GM19193 (cell line): Measurements from ENCODE around the gene C1orf159.

Source experiments
- POLR2A ChIP-seq: IDR thresholded peaks from 4 replicates; pipeline ENCODE4 v1.6.1; 2011; ENCODE audit not compliant: insufficient read depth, insufficient read length; ENCODE audit errors: extremely low read depth

The C1orf159 gene

DNA sequence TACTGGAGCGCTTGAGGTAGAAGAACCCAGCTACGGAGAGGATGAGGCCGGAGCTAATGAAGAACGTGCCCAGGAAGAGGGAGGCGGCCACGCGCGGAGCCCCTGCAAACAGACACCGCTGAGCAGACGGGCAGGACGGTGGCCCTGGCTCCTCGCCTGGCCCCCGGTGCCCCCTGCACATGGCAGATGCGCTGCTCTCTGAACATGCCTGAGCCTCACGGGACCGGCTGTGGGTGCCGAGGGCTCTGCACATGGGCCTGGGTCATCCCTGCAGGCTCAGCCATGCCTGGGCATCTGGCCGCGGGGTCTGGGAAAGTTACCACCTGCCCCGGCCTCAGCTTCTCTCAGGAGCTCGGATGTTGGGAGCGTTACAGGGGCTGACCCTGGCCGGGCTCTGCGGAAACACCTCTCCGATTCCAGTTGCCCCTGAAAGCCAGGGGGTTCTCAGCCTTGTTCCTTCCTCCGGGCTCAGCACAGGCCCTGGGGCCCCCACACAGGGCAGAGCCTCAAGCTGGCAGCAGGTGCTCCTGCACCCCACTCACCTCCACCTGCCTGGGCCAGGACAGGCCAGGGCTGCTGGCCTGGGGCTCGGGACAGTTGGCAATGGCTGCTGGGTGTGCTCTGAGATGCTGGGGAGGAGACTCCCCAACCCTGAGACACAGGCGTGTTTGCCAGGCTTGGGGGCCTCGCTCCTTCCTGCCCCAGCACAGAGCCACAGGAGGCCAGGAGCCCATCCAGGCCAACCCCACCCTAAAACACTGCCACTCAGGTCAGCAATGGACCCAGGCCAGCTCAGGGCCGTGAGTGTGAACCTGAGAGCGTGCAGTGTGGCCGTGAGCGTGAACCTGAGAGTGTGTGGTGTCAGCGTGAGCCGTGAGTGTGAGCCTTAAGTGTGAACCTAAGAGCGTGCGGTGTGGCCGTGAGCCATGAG is 29.7 kb downstream of the C1orf159 start:
- TF ChIP-seq POLR2A: no peak

DNA sequence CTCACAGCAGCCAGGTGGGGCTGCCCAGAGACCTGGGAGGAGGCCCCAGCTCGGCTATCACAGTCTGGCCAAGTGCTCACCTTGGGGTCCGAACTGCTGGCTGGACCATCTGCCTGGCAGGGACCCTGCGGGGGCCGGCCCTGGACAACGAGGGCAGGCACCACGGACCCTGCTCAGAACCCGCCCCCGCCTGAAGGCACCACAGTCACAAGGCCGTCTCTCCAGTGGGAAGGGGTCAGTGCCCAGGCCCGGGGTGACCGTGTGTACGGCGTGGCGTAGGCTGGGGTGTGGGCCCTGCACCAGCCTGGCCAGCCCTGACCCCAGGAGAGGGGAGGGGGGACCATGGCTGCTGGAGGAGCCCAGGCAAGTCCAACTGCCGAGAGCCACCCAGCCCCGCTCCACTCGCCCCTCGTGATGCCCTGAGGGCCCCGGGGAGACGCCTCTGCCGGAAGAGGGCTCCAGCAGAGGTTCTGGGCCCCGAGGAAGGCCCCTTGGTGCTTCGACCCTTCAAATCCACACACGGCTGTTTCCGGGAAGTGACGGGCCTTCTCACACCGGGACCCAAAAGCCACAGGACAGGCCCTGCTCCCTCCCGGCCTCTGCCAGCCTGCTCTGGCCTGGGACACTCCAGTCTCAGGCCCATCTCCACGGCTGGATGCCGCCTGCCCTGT is 30.6 kb downstream of the C1orf159 start:
- no peak for TF ChIP-seq POLR2A

DNA sequence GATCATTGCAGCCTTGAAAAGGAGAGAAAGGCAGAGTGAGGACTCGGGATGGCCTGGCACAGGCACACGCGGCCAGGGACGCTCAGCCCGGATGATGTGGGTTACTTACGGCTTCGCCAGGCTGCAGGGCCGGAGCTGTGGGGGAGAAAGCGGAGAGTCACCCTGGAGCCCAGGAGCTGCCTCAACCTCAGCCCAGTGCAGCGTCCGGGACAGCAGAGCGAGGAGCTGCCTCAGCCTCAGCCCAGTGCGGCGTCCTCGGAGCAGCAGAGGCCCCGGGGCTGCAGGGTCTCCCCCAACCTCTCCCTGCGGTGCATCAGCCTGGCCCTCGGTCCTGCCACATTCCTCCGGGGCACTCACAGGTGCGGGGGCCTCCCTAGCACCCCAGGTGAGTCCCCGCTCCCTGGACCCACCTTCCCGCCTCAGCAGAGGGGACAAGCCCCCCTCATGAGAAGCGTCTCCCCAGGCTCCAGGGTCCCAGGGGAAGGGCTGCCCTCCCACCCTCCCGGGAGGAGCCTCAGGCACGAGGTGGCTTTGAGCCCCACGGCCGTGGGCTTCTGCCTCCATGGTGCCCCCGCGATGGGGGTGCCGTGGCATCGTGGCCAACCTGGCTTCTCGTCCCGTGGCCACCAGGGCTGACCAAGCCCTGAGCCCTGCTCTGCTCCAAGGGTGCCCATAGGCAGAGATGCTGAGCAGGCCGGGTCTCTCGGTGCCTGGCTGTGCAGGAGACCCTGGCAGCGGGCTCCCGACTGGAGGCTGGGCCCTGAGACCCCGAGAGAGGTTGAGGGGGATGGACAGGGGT is 31.3 kb downstream of the C1orf159 start:
- TF ChIP-seq POLR2A: no peak

DNA sequence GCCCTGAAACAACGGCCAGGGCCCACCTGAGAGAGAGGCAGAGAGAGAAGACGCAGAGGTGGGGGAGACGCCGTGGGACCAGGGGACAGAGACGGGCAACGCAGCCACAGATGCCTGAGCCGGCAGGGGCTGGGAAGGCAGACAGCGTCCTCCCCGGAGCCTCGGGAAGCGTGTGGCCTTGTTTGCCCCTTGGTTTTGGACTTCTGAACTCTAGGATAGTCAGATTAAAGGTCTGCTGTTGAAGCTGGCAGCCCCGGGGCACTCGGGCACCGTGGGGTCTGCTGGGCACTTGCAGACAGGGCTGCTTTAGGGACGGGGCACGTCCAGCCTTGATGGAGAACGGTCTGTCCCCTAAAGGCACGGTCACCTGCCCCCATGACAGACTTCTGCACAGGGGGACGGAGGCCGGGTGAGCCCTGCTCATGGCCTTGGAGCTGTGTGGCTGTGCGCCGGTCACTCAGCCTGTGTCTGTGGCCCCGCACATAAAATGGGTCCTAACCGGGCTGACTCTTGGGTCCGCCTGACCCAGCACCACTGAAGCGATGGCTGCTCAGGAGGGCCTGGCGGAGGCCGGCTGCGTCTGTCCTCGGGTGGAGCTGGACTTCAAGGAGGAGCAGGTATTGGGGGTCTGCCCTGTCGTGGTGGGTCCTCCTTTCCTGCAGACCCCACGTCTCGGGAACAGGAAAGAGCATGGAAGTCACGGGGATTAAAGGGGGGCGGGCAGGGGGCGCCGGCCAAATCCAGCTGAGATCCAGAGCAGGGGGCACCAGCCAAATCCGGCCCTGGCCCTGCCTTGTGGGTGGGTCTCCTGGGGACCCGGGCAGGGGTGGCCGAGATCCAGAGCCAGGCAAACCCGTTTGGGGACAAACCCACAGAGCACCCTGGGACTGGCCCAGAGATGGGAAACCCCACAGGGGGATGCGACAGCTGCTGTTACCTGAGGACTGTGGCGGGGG is 32.2 kb downstream of the C1orf159 start:
- no peak for TF ChIP-seq POLR2A

DNA sequence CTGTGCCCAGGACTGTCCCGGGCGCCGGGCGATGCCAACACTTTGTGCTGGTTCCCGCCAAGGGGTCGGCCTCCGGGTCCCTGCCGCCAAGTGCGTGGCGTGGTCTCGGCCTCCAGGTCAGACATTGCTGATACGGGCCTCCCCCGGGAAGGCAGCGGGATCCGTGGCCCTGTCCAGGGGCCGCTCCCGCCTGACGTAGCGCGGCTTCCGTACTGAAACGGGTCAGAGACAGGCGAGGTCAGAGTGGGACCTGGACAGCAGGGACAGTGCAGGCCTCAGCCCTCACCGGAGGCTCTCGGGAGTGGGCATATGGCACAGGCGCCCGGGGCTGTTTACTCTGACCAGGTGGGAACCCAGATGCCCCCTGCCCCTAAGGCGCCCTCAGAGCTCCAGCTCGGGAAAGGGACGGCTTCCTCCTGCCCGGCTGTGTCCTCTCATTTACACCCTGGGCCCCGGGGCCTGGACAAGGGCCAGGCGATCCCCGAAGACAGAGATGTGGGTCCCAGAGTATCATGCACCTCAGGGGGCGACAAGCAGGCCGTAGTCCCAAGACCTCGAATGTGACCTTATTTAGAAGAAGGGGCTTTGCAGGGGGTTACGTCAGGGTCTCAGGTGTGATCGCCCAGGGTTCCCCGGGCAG is 33.0 kb downstream of the C1orf159 start:
- TF ChIP-seq POLR2A: no peak

DNA sequence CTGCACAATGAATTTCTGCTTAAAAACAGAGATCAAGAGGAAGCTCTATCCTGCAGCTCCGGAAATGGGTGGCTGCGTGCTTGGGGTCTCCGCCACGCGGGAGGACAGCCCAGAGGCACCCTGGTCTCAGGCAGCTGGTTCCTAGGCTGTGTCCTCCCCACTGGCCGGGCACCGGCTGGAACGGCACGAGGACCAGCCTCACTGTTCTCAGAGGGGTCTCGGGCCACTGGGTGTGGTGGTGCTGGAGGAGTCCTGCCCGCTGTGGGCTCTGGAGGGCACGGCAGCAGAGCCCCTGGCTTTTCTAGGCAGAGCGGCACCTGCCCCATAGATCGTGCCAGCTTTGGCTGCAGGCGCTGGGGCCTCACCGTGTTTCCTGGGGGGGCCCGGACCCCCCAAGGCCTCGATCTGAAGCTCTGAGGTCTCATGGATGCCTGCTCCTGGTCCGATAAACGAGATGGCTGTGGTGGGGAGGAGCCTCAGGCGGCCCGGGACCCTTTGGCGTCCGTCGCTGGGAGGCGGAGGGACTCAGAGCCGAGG is 33.6 kb downstream of the C1orf159 start:
- no peak for TF ChIP-seq POLR2A

DNA sequence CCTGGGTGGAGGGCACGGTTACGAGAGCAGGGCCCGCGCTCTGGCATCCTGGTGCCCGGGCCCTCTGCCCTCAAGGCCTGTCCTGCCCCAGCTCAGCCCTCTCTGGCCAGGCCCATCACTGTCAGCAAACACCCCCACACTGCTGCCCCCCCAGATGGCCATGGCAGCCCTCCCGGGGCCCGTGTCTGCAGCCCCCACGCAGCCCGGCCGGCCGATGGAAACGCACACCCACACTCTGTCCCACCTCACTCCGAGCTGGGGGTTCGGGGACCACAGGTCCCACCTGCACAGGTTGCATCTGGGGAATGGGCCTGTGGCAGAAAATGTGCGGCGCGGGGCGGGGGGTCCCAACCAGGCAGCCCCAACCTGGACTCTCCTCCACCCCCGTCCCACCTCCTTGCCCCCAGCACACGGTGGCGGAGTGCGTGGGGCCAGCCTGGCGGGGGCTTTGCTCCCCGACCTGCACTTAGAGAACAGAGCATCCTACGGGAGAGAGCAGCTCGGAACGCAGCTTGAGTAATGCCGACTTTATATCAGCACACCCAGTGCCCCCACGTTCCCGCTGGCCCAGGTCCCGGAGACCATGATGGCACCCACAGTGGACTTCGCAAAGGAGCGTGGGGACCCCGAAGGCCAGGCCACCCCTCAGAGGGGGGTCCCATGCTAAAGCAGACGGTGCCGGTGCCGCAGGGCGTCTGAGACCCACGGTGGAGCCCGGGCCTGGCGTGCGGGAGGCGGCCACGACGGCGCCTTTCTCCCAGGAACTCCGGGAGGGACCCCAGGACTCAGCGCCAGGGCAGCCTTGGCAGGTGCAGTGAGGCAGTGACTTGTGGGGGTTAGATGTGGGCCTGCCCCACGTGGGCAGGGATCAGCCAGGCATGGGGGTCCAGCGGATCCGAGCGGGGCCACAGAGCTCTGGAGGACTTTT is 34.3 kb downstream of the C1orf159 start:
- no peak for TF ChIP-seq POLR2A

DNA sequence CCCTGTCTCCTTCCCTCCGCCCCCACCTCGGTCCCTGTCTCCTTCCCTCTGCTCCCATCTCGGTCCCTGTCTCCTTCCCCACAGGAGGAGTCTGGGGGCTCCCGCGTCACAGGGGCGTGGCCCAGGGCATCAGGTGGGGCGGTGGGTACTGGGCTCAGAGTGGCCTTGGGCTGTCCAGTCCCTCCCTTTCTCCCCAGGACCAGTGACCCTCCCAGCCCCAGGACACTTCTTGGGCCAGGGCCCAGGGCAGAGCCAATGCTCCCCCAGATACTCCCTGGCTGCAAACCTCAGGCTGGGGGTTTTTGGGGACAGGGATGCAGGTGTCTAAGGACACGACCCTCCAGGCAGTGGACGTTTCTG is 35.0 kb downstream of the C1orf159 start:
- no peak for TF ChIP-seq POLR2A

DNA sequence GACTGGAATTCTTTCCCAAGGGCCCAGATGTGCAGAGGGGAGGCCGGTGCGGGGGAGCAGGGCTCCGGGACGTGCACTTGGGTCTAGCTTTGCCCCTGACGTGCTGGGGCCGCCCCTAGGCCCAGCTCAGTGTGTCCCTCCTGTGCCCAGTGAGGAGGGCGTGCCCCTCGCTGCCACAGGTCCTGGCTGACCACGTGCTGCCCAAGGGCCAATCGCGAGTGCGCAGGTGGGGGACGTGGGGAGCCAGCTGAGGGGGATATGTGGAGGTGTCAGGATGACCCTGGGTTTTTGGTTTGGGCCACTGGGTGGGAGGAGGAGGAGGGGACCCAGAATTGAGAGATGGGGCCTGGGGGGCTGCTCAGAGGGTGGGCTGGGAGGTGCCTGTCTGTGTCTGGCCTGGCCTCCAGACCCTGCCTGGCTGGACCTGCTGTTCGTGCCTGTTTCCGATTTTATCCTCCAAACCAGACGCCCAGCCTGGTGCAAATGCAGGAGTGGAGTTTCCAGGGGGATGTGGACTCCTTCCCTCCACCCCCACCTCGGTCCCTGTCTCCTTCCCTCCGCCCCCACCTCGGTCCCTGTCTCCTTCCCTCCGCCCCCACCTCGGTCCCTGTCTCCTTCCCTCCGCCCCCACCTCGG is 35.6 kb downstream of the C1orf159 start:
- TF ChIP-seq POLR2A: no peak

DNA sequence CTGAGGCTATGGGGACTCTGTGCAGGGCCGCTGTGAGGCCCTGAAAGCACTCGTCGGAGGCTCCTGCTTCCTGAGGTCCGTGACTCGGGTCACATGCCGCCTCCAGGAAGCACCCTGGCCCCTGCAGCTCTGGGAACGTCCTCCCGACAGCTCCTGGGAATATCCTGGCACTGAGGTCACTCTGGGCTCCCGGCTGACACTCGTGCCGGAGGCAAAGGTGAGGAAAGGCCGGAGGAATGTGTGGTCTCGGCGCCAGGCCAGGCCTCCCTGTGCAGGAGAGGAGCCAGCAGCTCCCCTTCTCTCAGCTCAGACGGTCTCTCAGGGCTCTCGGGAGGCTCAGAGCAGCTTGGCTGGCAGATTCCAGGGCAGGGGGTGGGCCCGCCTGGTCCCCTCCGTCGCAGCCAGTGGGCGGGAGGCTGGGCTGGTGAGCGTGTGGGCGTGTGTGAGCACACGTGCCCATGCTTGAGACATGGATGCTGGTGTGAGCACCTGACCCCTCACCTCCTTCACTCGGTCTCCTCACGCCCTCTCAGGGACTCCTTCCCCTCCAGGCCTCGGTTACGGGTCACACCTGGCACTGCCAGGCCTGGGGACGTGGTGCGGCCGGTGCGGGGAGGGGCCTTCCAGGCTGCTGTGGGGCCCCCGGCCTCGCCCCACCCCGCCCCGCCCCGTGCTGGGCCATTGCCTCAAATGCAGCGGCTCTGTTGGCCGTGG is 36.3 kb downstream of the C1orf159 start:
- TF ChIP-seq POLR2A: no peak

DNA sequence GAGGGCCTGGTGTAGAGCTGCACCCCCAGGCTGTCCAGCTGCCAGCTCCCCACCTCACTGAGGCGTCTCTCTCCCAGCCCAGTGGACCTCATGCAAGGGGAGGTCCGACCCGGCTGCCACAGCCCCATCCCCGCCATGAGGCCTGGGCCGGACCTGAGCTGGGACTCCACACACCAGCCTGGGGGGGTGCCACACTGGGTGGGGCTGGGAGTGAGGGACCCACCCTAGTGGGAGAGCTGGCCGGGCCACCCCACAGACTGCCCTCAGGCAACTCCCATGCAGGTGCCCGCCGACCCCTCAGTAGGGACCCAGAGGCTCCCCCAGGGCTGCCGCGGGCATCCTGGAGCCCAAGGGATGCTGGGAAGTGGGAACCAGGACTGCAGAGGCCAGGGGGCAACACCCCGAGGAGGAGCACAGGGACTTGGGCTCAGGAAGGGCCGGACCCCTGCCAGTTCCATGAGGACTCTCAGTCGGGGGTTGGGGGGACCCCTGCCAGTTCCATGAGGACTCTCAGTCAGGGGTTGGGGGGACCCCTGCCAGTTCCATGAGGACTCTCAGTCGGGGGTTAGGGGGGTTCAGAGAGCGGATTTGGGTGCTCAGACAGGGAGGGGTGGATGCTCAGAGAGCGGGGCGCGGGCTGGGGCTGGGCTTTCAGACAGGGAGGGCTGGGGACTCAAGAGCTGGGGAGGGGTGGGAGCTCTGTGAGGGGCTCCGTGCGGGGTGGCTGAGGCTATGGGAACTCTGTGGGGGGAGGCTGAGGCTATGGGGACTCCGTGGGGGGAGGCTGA is 40.5 kb downstream of the C1orf159 start:
- TF ChIP-seq POLR2A: no peak

DNA sequence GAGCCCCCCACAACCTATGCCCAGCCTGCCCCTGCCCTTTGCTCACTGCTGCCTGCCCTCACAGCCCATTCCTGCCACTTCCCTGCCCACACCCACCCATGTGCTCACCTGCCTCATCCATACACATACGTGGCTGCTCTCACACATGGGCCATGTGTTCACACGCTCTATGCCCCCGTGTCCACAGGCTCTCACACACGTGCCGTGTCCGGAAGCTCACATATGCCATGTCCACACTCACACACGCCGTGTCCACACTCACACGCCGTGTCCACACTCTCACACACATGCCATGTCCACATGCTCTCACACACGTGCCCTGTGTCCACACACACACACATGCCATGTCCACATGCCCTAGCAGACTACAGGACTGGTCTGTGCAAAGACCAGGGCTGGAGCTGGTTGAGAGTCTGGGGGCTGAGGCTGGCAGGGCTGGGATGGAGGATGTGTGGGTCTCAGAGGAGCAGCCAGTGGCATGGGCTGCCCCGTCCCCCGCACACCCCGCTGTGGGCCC is 41.2 kb downstream of the C1orf159 start:
- TF ChIP-seq POLR2A: no peak
